ENCODE measurements around the gene CDC23.
"Not testable (repeated sequence)": the region's sequence is repeated elsewhere in the genome, so short reads cannot be mapped to it uniquely, and the experiment has no call there.

CDC23 gene, protein sequence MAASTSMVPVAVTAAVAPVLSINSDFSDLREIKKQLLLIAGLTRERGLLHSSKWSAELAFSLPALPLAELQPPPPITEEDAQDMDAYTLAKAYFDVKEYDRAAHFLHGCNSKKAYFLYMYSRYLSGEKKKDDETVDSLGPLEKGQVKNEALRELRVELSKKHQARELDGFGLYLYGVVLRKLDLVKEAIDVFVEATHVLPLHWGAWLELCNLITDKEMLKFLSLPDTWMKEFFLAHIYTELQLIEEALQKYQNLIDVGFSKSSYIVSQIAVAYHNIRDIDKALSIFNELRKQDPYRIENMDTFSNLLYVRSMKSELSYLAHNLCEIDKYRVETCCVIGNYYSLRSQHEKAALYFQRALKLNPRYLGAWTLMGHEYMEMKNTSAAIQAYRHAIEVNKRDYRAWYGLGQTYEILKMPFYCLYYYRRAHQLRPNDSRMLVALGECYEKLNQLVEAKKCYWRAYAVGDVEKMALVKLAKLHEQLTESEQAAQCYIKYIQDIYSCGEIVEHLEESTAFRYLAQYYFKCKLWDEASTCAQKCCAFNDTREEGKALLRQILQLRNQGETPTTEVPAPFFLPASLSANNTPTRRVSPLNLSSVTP

DNA sequence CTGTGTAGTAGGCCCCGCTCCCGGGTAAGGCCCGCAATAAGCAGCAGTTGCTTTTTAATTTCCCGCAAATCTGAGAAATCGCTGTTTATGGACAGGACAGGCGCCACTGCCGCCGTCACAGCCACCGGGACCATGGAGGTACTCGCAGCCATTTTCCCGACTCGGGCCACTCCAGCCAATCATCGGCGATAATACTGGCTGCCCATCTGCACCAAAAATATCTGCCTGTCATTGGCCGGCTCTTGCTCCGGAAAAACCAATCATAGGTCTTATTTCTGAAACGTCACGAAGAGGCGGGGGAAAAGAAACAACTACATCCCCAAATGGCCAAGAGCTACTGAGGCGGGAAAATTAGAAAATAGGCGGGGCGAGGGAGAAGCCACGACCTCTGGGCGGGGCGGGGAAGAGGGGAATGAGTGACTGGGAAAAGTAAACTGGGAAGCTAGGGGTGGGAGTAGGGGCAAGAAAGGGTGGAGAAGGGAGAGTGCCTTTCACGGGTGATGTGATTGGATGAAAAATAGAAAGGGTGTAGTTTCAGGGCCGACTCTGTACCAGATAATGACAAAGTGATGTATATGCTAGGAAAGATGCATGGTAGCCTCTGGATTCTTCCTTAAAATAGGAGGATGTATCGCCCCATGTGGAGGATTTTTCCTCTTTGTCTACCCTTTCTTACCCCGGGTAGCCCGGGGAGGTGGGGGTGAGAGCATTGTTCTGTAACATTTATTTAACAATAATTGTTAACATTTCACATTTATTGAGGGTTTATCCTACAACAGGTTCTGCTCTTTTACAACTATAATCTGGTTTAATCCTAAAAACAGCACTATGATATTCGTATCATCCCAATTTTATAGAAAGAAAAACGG, at the start of gene CDC23:
Gene CDC23 (minus strand): TSS at position 163 of the 869 bp plus-strand sequence. CDS start 11 bp downstream, at position 152.
- peak; percentile 96 for DNase-seq (ENCODE audit: low read depth in 2 of 2)

- no peak for DNase-seq (ENCODE audit: low read depth in 2 of 2)
Measured at GRCh38 chr5:138258704-138259292, 45.7 kb upstream of the CDC23 start.

DNA sequence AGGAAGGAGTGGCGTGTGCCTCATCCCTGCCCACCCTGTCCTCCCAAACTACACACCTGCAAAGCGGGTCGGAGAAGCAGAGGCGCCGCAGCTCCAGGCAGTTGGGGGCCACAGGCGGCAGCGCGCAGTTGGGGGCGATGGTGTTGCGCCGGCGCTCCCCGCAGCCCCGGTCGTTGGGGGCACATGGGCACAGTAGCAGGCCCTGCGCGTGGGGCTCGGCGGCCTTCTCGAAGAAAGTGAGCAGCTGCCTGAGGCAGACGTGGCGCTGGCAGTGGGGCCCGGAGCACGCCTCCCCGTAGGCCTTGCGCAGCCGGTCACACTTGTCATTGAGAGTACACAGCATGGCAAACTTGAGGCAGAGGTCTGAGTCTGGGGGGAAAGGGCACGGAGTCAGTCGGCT, 44.5 kb upstream of the CDC23 start:
- DNase-seq (ENCODE audit: low read depth in 2 of 2), result no peak

GRCh38 chr5:138252944-138253343, 39.8 kb upstream of the CDC23 start:
- no peak for DNase-seq (ENCODE audit: low read depth in 2 of 2)

DNA sequence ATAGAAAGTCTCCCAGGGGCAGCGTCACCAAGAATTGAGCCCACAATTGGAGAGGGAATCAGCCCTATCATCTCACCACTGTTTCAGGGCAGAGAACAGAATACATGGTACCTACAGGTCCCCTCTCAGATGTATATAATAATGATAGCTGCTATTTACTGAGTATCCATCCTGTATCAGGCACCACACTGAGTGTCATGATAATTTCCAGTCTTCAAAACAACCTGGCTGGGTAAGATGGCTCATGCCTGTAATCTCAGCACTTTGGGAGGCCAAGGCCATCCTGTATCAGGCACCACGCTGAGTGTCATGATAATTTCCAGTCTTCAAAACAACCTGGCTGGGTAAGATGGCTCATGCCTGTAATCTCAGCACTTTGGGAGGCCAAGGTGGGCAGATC, 34.7 kb upstream of the CDC23 start:
- not testable (repeated sequence) for DNase-seq (ENCODE audit: low read depth in 2 of 2)

- no peak for DNase-seq (ENCODE audit: low read depth in 2 of 2)
Measured at GRCh38 chr5:138246822-138247221, 33.7 kb upstream of the CDC23 start.

DNA sequence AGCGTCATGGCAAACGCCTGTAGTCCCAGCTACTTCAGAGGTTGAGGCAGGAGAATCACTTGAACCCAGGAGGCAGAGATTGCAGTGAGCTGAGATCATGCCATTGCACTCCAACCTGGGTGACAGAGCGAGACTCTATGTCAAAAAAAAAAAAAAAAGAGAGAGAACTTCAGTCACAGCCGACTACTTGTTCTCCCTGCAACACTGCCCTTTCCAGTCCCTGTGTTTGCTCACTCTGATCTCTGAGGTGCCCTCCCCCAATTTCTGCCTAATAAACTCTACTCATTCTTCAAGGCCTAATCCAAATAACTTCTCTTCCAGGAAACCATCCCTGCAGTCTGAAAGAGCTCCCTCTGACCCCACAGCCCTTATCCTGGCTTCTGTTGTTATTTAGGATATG, 33.2 kb upstream of the CDC23 start:
- no peak for DNase-seq (ENCODE audit: low read depth in 2 of 2)

- no peak for DNase-seq (ENCODE audit: low read depth in 2 of 2)
Measured at GRCh38 chr5:138245717-138246116, 32.6 kb upstream of the CDC23 start.

GRCh38 chr5:138243794-138244193, 30.7 kb upstream of the CDC23 start:
- no peak for DNase-seq (ENCODE audit: low read depth in 2 of 2)

DNA sequence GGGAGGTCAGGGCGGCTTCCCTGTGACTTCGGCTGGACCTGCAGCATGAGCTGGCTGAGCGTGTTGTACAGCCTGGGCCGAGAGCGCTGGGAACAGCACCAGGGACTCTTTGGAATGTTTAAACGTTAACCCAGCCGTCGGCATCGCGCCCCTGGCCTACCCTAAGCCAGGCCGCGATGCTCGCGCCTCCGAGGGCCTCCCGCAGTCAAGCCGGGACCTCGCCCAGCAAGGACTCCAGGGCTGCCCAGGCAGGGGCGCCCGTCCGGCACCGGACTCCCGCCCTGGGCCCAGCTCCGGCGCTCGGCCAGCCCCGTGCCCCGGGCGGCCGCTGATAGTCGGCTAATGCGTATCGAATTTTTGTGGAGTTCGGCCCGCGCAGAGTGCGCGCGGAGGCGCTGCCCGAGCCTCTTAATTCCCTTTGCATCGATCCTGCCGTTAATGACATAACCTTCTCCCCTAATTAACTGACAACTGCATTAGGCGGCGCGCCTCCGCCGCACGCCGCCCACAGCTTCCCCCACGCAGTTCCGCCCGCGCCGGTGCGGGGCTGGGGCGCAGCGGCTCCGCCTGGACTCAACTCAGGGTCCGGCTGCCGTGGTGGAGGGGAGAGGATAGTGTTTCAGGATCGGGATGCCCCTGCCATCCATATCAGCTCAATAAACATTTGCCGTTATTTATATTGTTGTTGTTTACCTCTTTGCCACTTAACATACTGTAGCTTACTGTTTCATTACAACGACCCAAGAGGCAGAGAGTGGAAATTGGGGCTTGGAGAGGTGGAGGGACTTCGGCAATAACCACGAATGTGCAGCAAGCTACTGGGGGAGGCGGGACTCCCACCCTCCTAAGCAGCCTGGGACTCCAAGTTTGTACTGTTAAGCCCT, 28.8 kb upstream of the CDC23 start:
- no peak for DNase-seq (ENCODE audit: low read depth in 2 of 2)

DNA sequence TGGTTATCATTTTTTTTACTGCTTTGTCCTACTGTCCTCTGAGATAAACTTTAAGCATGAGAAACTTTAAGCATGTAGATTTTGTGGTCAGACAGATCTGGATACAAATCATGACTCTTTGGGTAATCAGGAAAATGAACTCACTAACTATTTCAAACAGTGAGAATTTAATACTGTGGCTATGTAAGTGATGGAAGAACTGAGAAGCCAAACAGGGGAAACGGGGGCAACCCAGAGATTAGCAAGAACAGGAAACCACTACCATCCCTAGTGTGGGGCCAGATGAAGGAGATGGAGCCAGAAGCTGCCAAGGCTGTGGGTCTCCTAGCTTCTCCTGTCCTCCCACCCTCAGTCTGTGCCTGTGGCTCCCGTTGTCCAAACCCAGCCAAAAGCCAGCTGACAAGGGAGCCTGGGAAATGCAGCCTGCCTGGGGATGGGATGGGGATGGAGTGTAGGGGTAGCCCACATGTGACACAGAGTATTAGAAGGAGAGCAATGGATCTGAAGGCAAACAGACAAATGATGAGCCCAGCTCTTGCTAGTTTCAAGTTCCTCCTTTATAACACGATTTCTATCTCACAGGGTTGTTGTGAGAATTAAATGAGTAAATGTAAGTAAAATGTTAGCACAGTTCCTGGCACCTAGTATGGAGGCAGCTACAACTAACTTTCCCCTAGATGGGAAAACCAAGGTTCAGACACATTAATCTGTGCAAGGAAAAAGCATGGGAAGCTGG, 27.7 kb upstream of the CDC23 start:
- no peak for DNase-seq (ENCODE audit: low read depth in 2 of 2)

DNA sequence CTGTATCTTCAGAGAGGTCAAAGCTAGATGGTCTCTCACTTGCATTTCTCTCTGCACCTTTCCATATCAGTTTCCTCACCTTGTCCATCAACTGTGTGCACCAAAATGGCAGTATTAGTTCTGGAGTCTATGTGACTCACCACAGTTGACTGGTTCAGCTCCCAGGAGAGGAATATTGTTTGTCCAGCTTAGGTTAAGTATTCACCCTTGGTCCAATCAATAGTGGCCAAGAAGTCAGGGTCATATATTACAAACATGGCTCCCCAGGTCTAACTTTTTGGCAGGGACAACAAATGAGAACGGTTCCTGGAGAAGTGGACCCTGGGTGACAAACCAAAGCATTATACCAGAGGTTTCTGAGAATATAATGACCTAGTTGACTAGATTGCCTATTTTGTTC, 24.9 kb upstream of the CDC23 start:
- no peak for DNase-seq (ENCODE audit: low read depth in 2 of 2)

DNA sequence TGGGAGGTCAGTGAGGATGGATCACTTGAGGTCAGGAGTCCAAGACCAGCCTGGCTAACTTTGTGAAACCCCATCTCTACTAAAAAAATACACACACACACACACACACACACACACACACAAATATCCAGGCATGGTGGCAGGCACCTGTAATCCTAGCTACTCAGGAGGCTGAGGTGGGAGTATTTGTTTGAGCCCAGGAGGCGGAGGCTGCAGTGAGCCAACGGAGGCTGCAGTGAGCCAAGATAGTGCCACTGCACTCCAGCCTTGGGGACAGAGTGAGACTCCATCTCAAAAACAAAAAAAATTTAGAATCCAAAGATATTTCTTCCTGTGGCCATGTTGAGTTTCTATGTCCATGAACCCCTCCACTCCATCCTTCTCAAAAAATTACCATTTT, 21.5 kb upstream of the CDC23 start:
- DNase-seq (ENCODE audit: low read depth in 2 of 2), result no peak

- no peak for DNase-seq (ENCODE audit: low read depth in 2 of 2)
Measured at GRCh38 chr5:138233280-138233679, 20.2 kb upstream of the CDC23 start.

GRCh38 chr5:138230981-138231589, 18.0 kb upstream of the CDC23 start:
- DNase-seq (ENCODE audit: low read depth in 2 of 2), result no peak

- DNase-seq (ENCODE audit: low read depth in 2 of 2), result no peak
Measured at GRCh38 chr5:138230261-138230660, 17.1 kb upstream of the CDC23 start.

GRCh38 chr5:138229387-138229786, 16.3 kb upstream of the CDC23 start:
- no peak for DNase-seq (ENCODE audit: low read depth in 2 of 2)

DNA sequence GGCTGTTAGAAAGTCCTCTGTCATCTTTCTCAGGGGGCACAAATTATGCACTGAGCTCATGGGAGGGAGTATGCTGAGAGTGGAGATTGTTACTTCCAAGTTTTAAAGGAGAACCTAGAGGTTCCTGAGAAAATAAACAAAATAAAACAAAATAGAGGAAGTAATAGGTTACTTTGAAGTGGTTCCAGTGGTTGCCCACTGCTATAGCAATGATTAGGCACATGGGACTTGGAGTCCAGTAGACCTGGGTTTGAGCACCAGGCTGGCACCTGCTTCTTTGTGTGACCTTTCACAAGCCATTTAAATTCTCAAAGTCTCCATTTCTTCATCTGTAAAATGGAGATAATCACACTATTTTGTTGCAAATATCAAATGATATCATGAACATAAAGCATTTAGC, 13.8 kb upstream of the CDC23 start:
- DNase-seq (ENCODE audit: low read depth in 2 of 2), result no peak

- no peak for DNase-seq (ENCODE audit: low read depth in 2 of 2)
Measured at GRCh38 chr5:138224712-138225111, 11.6 kb upstream of the CDC23 start.

- DNase-seq (ENCODE audit: low read depth in 2 of 2), result no peak
Measured at GRCh38 chr5:138223532-138223931, 10.4 kb upstream of the CDC23 start.
